Measurements from ENCODE around the gene CTNNA2.

GRCh38 chr2:80233333-80233732 is 720.5 kb downstream of the CTNNA2 start:
- TF ChIP-seq CTCF (IDR thresholded peaks at IDR 0.05): no peak
- TF ChIP-seq POLR2A (IDR thresholded peaks at IDR 0.05): no peak
- no peak for TF ChIP-seq POLR2AphosphoS5 (IDR thresholded peaks at IDR 0.05)
